Astrocyte (in vitro differentiated cells and primary cell): ENCODE results near the gene ITPKB.

Experiments
- CTCF ChIP-seq: IDR thresholded peaks from 2 replicates; pipeline ENCODE4 v1.5.1; 2011; ENCODE audit warnings: low read depth, mild to moderate bottlenecking, inconsistent platforms, low read length, moderate library complexity; ENCODE audit not compliant: insufficient read depth
- EZH2 ChIP-seq: IDR thresholded peaks from 2 replicates; pipeline ENCODE4 v1.6.1; 2012; ENCODE audit warnings: mild to moderate bottlenecking, low read length, inconsistent platforms; ENCODE audit not compliant: insufficient read depth

GRCh38 chr1:226656601-226657277, 82.3 kb downstream of the ITPKB start:
- TF ChIP-seq CTCF (no peak), EZH2 (no peak)
